K562 (cell line): ENCODE measurements around the gene CARD9. TPM values are rescaled to one million over a fixed set of nuclear protein-coding genes. Genes with fewer than 3 reads are reported as not detected.

Source experiments
- ATAC-seq: fragments of 200-7000 bp; cut with Tn5 transposase; 3 replicates; pipeline ENCODE4 v1.9.1; 2020; ENCODE audit warnings: moderate library complexity
- BruUV-seq: library from RNA; stranded (reverse); fragments of 400-500 nt; replicated peaks from 2 replicates; lab custom pipeline; 2021; lab: Mats Ljungman, UMichigan
- CTCF ChIA-PET: fragments of 300-600 bp; formaldehyde crosslinking; extraction: SDS; loops from one replicate; lab custom pipeline; 2021; ENCODE audit warnings: low intra/inter-chr PET ratio; lab: Yijun Ruan, JAX
- POLR2A ChIA-PET: fragments of 300-600, 350-650 bp; sonication (Branson Sonifier 250); formaldehyde crosslinking; extraction: SDS; loops from one replicate; lab custom pipeline; 2021; ENCODE audit warnings: antibody characterized with exemption, inconsistent platforms; lab: Yijun Ruan, JAX
- DNase-seq, 4 experiments: peaks; one replicate each; pipeline versions ENCODE4 v3.0.0 to v3.0.0-alpha.2; 2011 to 2018; ENCODE audit warnings: low spot score in 3 of 4, mixed read lengths in 3 of 4; ENCODE audit errors: extremely low read depth in 1 of 4
- FAIRE-seq: peaks from 2 replicates; lab custom pipeline; 2011; peaks lifted over from hg19 to GRCh38; lab: Jason Lieb, UNC
- H2AFZ ChIP-seq: 2 replicates; pipeline ENCODE4 v1.6.0; 2011; ENCODE audit warnings: low read depth, low read length, control low read depth, inconsistent platforms
- H3K27ac ChIP-seq: fragments of 200-600 bp; 3 replicates; pipeline ENCODE4 v1.8.0; 2011; ENCODE audit warnings: low read depth, mild to moderate bottlenecking, control low read depth, inconsistent platforms, low read length, moderate library complexity, mixed read lengths; ENCODE audit errors: extremely low read depth
- H3K27me3 ChIP-seq, 2 experiments: fragments of 300-600 bp in 1 of 2; 2 replicates in 1 of 2; 3 replicates in 1 of 2; pipeline versions ENCODE4 v1.6.0 to v1.8.0; 2011; ENCODE audit warnings: inconsistent platforms in 2 of 2, low read length in 2 of 2, mild to moderate bottlenecking in 1 of 2, mixed read lengths in 1 of 2, moderate library complexity in 1 of 2; ENCODE audit not compliant: control insufficient read depth in 2 of 2, insufficient read depth in 2 of 2
- H3K36me3 ChIP-seq: fragments of 300-600 bp; 3 replicates; pipeline ENCODE4 v1.8.0; 2011; ENCODE audit warnings: mild to moderate bottlenecking, low read length, inconsistent platforms; ENCODE audit not compliant: control insufficient read depth, insufficient read depth
- H3K4me1 ChIP-seq, 2 experiments: fragments of 200-600 bp in 1 of 2; replicated peaks in 1 of 2; 2 replicates in 1 of 2; 3 replicates in 1 of 2; pipeline versions ENCODE4 v1.5.1 to v1.8.0; 2011; ENCODE audit warnings: inconsistent platforms in 2 of 2, low read length in 2 of 2, mild to moderate bottlenecking in 1 of 2, mixed read lengths in 1 of 2, moderate library complexity in 1 of 2; ENCODE audit not compliant: control insufficient read depth in 2 of 2, insufficient read depth in 2 of 2
- H3K4me2 ChIP-seq: 2 replicates; pipeline ENCODE4 v1.6.1; 2011; ENCODE audit warnings: low read length, control low read depth, inconsistent platforms, mixed read lengths; ENCODE audit not compliant: insufficient read depth
- H3K4me3 ChIP-seq: fragments of 200-600 bp; sonication (generic), shearing (Covaris generic); 2 replicates; pipeline ENCODE4 v1.5.1; 2016; ENCODE audit warnings: control low read depth, inconsistent platforms
- H3K79me2 ChIP-seq: fragments of 200-600 bp; 3 replicates; pipeline ENCODE4 v1.8.0; 2011; ENCODE audit warnings: low read length, inconsistent platforms; ENCODE audit not compliant: control insufficient read depth, insufficient read depth
- H3K9ac ChIP-seq, 2 experiments: 2 replicates each; pipeline versions ENCODE4 v1.6.0 to v1.6.1; 2011; ENCODE audit warnings: low read depth in 2 of 2, low read length in 2 of 2, control low read depth in 1 of 2, inconsistent platforms in 1 of 2, mild to moderate bottlenecking in 1 of 2, mixed read lengths in 1 of 2; ENCODE audit not compliant: insufficient read depth in 1 of 2
- H3K9me1 ChIP-seq: one replicate; pipeline ENCODE4 v1.6.0; 2011; ENCODE audit warnings: inconsistent platforms, mild to moderate bottlenecking, low read length, moderate library complexity; ENCODE audit not compliant: control insufficient read depth, insufficient read depth
- H3K9me3 ChIP-seq: replicated peaks from 2 replicates; pipeline ENCODE4 v1.5.1; 2011; ENCODE audit warnings: low read depth, low read length, inconsistent platforms; ENCODE audit not compliant: control insufficient read depth, insufficient read depth
- H4K20me1 ChIP-seq: replicated peaks from 2 replicates; pipeline ENCODE4 v1.6.1; 2011; ENCODE audit warnings: low read length, inconsistent platforms, mixed read lengths; ENCODE audit not compliant: control insufficient read depth, insufficient read depth
- ARID1B ChIP-seq: fragments of 450-650 bp; IDR thresholded peaks from 2 replicates; pipeline ENCODE4 v1.6.1; 2016; ENCODE audit warnings: antibody characterized with exemption, mild to moderate bottlenecking, inconsistent platforms
- BRF1 ChIP-seq: IDR thresholded peaks from 3 replicates; pipeline ENCODE4 v1.6.1; 2011; ENCODE audit warnings: borderline replicate concordance, mild to moderate bottlenecking; ENCODE audit not compliant: insufficient read length; ENCODE audit errors: extremely low read depth
- CEBPB ChIP-seq: fragments of 450-650 bp; IDR thresholded peaks from 2 replicates; pipeline ENCODE4 v1.6.1; 2016; ENCODE audit warnings: missing genetic modification characterization, missing compliant biosample characterization
- CREM ChIP-seq: IDR thresholded peaks from 2 replicates; pipeline ENCODE4 v1.6.1; 2014; ENCODE audit warnings: antibody characterized with exemption, low read depth
- EWSR1 ChIP-seq: fragments of 450-650 bp; IDR thresholded peaks from 2 replicates; pipeline ENCODE4 v1.6.1; 2018; ENCODE audit warnings: borderline replicate concordance, mild to moderate bottlenecking, low read depth, moderate library complexity; ENCODE audit not compliant: partially characterized antibody
- GABPA ChIP-seq: fragments of 200-800 bp; sonication (Bioruptor generic); conservative IDR thresholded peaks from 2 replicates; pipeline ENCODE4 v1.6.1; 2016; ENCODE audit warnings: low read depth, missing genetic modification characterization, missing compliant biosample characterization
- HDAC2 ChIP-seq: fragments of 450-650 bp; IDR thresholded peaks from 2 replicates; pipeline ENCODE4 v1.6.1; 2016; ENCODE audit warnings: mild to moderate bottlenecking
- IRF2 ChIP-seq: sonication (generic); formaldehyde crosslinking; IDR thresholded peaks from 2 replicates; pipeline ENCODE4 v1.8.1; 2022; ENCODE audit warnings: mild to moderate bottlenecking, missing genetic modification reagents
- MAZ ChIP-seq, 2 experiments: fragments of 450-650 bp in 1 of 2; sonication (generic) in 1 of 2; formaldehyde crosslinking; IDR thresholded peaks in 1 of 2; conservative IDR thresholded peaks in 1 of 2; 2 replicates each; pipeline versions ENCODE4 v1.4.0 to v1.5.0; 2020; ENCODE audit warnings: mild to moderate bottlenecking in 1 of 2, missing genetic modification reagents in 1 of 2
- MCM7 ChIP-seq, 2 experiments: fragments of 450-650 bp; IDR thresholded peaks; 2 replicates each; pipeline ENCODE4 v1.6.1; 2016 to 2018
- NFIX ChIP-seq: fragments of 250-450 bp; sonication (Bioruptor Pico); IDR thresholded peaks from 2 replicates; pipeline ENCODE4 v1.4.0; 2020; ENCODE audit warnings: low read depth, mild to moderate bottlenecking, moderate library complexity
- RBM14 ChIP-seq: fragments of 200-400 bp; formaldehyde crosslinking; IDR thresholded peaks from 2 replicates; pipeline ENCODE4 v1.6.1; 2018; ENCODE audit warnings: low read depth, mild to moderate bottlenecking, low read length, moderate library complexity, borderline replicate concordance; ENCODE audit not compliant: insufficient read depth
- SMAD3 ChIP-seq: fragments of 450-650 bp; formaldehyde crosslinking; conservative IDR thresholded peaks from 2 replicates; pipeline ENCODE4 v1.4.0; 2020; ENCODE audit warnings: mild to moderate bottlenecking
- TEAD1 ChIP-seq, 2 experiments: fragments of 450-650 bp in 1 of 2; sonication (generic) in 1 of 2; formaldehyde crosslinking; IDR thresholded peaks; 2 replicates each; pipeline versions ENCODE4 v1.4.0 to v1.8.0; 2020 to 2022; ENCODE audit warnings: mild to moderate bottlenecking in 2 of 2, missing genetic modification reagents in 1 of 2
- ZKSCAN8 ChIP-seq: fragments of 200-800 bp; sonication (Bioruptor generic); IDR thresholded peaks from 2 replicates; pipeline ENCODE4 v1.6.1; 2016; ENCODE audit warnings: missing genetic modification characterization, missing compliant biosample characterization
- ZNF561 ChIP-seq: fragments of 450-650 bp; formaldehyde crosslinking; conservative IDR thresholded peaks from 2 replicates; pipeline ENCODE4 v1.4.0; 2020; ENCODE audit warnings: mild to moderate bottlenecking, moderate library complexity
- ZNF583 ChIP-seq: fragments of 250-450 bp; sonication (Bioruptor Pico); IDR thresholded peaks from 2 replicates; pipeline ENCODE4 v1.4.0; 2020
- WGBS: fragments of 100-300 bp; shearing (Covaris generic); methylation state at CpG from one replicate; pipeline ENCODE4 v1.1.6; 2016; ENCODE audit warnings: low coverage, mixed read lengths; ENCODE audit not compliant: insufficient coverage; ENCODE audit errors: missing lambda C conversion rate; 5-methylcytosine and 5-hydroxymethylcytosine counted together
- in situ Hi-C: fragments of 300-500 bp; cut with MboI; formaldehyde crosslinking; loops from 4 replicates; pipeline ENCODE4 v1.15.0; 2018; ENCODE audit warnings: inconsistent platforms, mixed read lengths
- intact Hi-C: fragments of 100-400 bp; cut with micrococcal nuclease; formaldehyde crosslinking; loops from 2 replicates; pipeline ENCODE4 v1.14.2; 2022
- polyA plus RNA-seq, 8 experiments: library from polyadenylated mRNA; depleted of rRNA in 4 of 8; stranded (reverse) in 5 of 8; unstranded in 3 of 8; fragments of >200 nt; fragmentation: Nextera tagmentation in 2 of 8; fragmentation: Illumina TruSeq in 1 of 8; extraction: Ambion mirVana in 2 of 8; extraction: Trizol in 1 of 8; gene quantifications; 2 replicates each; pipeline versions ENCODE4 v1.2.1 to v1.2.3, GENCODE V29; 2011 to 2014; ENCODE audit warnings: inconsistent platforms in 1 of 8, missing spikeins in 1 of 8
- total RNA-seq, 7 experiments: library from RNA; depleted of rRNA in 6 of 7; stranded (reverse); fragments of >200 nt in 6 of 7; fragmentation: Illumina TruSeq in 2 of 7; extraction: Trizol in 2 of 7; gene quantifications; 2 replicates each; pipeline versions ENCODE4 v1.2.1 to v1.2.3, GENCODE V29; 2011 to 2021; ENCODE audit warnings: low replicate concordance in 1 of 7
- TF ChIP-seq, protein P1 (sequence below): sonication (generic); IDR thresholded peaks from 2 replicates; pipeline ENCODE4 v1.6.1; 2016
- TF ChIP-seq, protein P2 (sequence below), 2 experiments: IDR thresholded peaks; 2 replicates each; pipeline ENCODE4 v1.6.1; 2011; ENCODE audit warnings: borderline replicate concordance in 1 of 2, control low read depth in 1 of 2, low read depth in 1 of 2, low read length in 1 of 2, mild to moderate bottlenecking in 1 of 2, mixed read lengths in 1 of 2, moderate library complexity in 1 of 2; ENCODE audit not compliant: insufficient read depth in 1 of 2, insufficient read length in 1 of 2, poor library complexity in 1 of 2, severe bottlenecking in 1 of 2; ENCODE audit errors: extremely low read depth in 1 of 2

CARD9 gene
- total and polyA plus RNA-seq, 9 of the 15 experiments (the other 6 are each of a cell fraction or from before 2014, with no cell fraction given), result 1.7 to 53.0 (median 9.7) TPM

DNA sequence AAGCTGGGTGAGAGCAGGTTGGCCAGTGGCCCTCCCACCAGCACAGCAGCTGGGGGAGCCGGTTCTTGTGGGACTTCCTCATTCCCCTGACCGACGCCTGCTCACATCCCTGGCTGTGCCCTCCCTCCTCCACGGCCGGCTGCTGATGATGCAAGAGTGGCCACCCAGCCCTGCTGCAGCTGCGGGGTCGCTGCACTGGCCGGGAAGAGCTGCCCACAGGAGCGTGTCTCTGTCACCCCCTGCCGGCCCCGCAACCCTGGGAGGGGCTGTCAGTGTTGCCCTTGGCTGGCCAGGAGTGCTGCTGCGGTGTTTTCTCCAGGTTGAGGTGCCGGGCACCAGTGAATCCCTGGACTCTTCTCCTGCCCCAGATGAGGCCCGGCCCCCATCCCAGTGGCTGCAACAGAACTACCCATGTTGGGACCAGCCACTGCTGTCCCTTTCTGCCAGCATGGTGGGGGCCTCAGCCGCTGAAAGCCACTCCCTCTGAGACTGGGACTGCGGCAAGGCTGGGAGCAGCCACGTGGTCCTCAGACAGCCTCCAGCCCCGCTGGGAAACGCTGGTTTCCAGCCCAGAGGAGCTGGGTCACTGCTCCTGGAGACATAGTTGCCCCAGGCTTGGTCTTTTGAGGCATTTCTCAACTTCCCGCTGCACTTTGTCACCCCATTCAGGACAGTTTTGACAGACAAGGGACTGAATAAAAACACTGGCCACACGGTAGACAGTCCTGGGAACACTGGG is 739 bp downstream of the CARD9 start:
- H3K36me3 ChIP-seq, result peaks cover 76% of the 10 kb centered on the region; the same call in 2 of the 3 replicates
- intact Hi-C loops, result no loop called here
- in situ Hi-C loops, result no loop called here
- ChIA-PET POLR2A (interaction anchor here (0.6 to 1.9 kb wide), 8 partner anchors 9 to 45 kb away, joined by 3 to 12 read pairs (median 4); partner anchors contain the start of gene DNLZ), CTCF (no interaction called here)
- peak; percentile 68 to 79 (median 72) for DNase-seq
- no peaks in the 10 kb centered on the region for H3K9me1 ChIP-seq
- no peak for FAIRE-seq
- H3K27me3 ChIP-seq, result no peaks in the 10 kb centered on the region
- under 1% methylated on average over 21 of the region's 21 CpGs for WGBS
- no peaks in the 10 kb centered on the region for H3K9me3 ChIP-seq
- peak overlapping the region; percentile 79 for H2AFZ ChIP-seq
- peak overlapping the region; percentile 95 for H3K4me2 ChIP-seq
- H3K4me3 ChIP-seq, result peak overlapping the region; percentile 55
- H3K27ac ChIP-seq, result peak overlapping the region; percentile 79
- BruUV-seq, result TSS peak; percentile 80
- H3K4me1 ChIP-seq, result peaks cover 9 to 84% of the 10 kb centered on the region in 2 experiments; a peak in 4 of 5 replicates
- ATAC-seq, result peak; percentile 81
- H4K20me1 ChIP-seq, result no peaks in the 10 kb centered on the region
- H3K9ac ChIP-seq, result peak overlapping the region; percentile 89 to 93
- peaks cover 24% of the 10 kb centered on the region for H3K79me2 ChIP-seq
- TF ChIP-seq ZNF583 (no peak), TEAD1 (CRISPR knock-in tag; IDR thresholded peaks at IDR 0.05) (peak; percentile 48 to 93; a peak in 1 of 4 replicates), ZKSCAN8 (CRISPR knock-in tag) (no peak), NFIX (CRISPR knock-in tag) (no peak), MCM7 (IDR thresholded peaks at IDR 0.05) (no peak), BRF1 (no peak), SMAD3 (CRISPR knock-in tag) (no peak), HDAC2 (peak; percentile 67), RBM14 (0 out of 2 replicates have a peak, but pooled peaks have one; percentile 4), MAZ (CRISPR knock-in tag; conservative IDR thresholded peaks at IDR 0.05 in 1 of 2, IDR thresholded peaks at IDR 0.05 in 1 of 2) (peak; percentile 78 to 86), CREM (peak; percentile 65), GABPA (0 out of 2 replicates have a peak, but pooled peaks have one; percentile 25), ZNF561 (CRISPR knock-in tag) (no peak), CEBPB (tag) (peak; percentile 98), ARID1B (peak; percentile 53; the same call in 1 of the 2 replicates), IRF2 (CRISPR knock-in tag) (no peak), EWSR1 (no peak)
- TF ChIP-seq, protein P1, sequence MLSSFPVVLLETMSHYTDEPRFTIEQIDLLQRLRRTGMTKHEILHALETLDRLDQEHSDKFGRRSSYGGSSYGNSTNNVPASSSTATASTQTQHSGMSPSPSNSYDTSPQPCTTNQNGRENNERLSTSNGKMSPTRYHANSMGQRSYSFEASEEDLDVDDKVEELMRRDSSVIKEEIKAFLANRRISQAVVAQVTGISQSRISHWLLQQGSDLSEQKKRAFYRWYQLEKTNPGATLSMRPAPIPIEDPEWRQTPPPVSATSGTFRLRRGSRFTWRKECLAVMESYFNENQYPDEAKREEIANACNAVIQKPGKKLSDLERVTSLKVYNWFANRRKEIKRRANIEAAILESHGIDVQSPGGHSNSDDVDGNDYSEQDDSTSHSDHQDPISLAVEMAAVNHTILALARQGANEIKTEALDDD, result no peak
- TF ChIP-seq, protein P2, sequence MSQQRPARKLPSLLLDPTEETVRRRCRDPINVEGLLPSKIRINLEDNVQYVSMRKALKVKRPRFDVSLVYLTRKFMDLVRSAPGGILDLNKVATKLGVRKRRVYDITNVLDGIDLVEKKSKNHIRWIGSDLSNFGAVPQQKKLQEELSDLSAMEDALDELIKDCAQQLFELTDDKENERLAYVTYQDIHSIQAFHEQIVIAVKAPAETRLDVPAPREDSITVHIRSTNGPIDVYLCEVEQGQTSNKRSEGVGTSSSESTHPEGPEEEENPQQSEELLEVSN (IDR thresholded peaks at IDR 0.05; ENCODE audit: borderline replicate concordance in 1 of 2, extremely low read depth in 1 of 2, insufficient read depth in 1 of 2, insufficient read length in 1 of 2, low read depth in 1 of 2, low read length in 1 of 2, poor library complexity in 1 of 2, severe bottlenecking in 1 of 2), result peak in 1 of 2 experiments; percentile 4
